MM.1S (cell line): ENCODE data around the gene CD82.

Source experiments
- EZH2phosphoT487 ChIP-seq: fragments of 300-600 bp; sonication (generic); IDR thresholded peaks from 2 replicates; pipeline ENCODE4 v1.6.1; 2018; ENCODE audit warnings: antibody characterized with exemption, low read length
- TF ChIP-seq, protein P1 (sequence below): fragments of 300-600 bp; sonication (generic); IDR thresholded peaks from 2 replicates; pipeline ENCODE4 v1.5.1; 2016; ENCODE audit warnings: antibody characterized with exemption, low read length, mixed read lengths

DNA sequence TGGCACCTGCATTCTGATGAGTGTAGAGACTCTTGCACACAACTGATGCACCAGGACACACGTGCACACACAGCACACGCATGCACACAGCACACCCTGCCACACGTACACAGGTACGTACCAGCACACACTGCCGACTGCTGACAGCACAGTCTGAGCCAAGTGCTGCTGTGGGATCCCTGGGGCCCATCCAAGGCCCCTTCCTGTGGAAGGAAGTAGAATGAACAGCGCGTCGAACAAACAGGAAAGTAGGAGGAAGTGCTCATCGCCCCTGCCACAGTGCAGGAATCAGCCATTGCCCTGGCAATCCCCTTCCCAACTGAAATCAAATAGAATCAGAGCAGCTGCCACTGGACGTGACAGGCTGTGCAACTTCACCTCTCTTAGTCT lies 57.9 kb downstream of the CD82 start:
- TF ChIP-seq, protein P1, sequence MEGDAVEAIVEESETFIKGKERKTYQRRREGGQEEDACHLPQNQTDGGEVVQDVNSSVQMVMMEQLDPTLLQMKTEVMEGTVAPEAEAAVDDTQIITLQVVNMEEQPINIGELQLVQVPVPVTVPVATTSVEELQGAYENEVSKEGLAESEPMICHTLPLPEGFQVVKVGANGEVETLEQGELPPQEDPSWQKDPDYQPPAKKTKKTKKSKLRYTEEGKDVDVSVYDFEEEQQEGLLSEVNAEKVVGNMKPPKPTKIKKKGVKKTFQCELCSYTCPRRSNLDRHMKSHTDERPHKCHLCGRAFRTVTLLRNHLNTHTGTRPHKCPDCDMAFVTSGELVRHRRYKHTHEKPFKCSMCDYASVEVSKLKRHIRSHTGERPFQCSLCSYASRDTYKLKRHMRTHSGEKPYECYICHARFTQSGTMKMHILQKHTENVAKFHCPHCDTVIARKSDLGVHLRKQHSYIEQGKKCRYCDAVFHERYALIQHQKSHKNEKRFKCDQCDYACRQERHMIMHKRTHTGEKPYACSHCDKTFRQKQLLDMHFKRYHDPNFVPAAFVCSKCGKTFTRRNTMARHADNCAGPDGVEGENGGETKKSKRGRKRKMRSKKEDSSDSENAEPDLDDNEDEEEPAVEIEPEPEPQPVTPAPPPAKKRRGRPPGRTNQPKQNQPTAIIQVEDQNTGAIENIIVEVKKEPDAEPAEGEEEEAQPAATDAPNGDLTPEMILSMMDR, result no peak
- TF ChIP-seq EZH2phosphoT487, result no peak
